Right lobe of liver (tissue), 6 donors: ENCODE measurements around the gene FAM163B. TPM values are rescaled to one million over a fixed set of nuclear protein-coding genes. Genes with fewer than 3 reads are reported as not detected.
A peak's percentile ranks its signal among the peaks of the same experiment; 100 is the strongest.

ENCODE experiments used
- ATAC-seq, 4 donors: fragments of 200-7000 bp; cut with Tn5 transposase; one replicate each; pipeline ENCODE4 v1.9.1; 2020; ENCODE audit warnings: mild to moderate bottlenecking in 4 of 4, moderate library complexity in 4 of 4
- DNase-seq, 3 donors: peaks; one replicate each; pipeline ENCODE4 v3.0.0-alpha.2; 2020
- H3K27ac ChIP-seq, 3 donors: fragments of 200-600 bp; one replicate each; pipeline ENCODE4 v1.8.0; 2022
- H3K27me3 ChIP-seq, 2 donors: fragments of 200-600 bp; one replicate each; pipeline ENCODE4 v1.8.0; 2022
- H3K36me3 ChIP-seq, 4 donors: fragments of 200-600 bp; sonication (generic) in 1 of 4; one replicate each; pipeline versions ENCODE4 v1.5.1 to v1.8.0; 2017 to 2022; ENCODE audit warnings: control low read depth in 1 of 4
- H3K4me1 ChIP-seq, 4 donors: fragments of 200-600 bp; sonication (generic) in 1 of 4; one replicate each; pipeline versions ENCODE4 v1.5.1 to v1.8.0; 2017 to 2022; ENCODE audit warnings: control low read depth in 1 of 4
- H3K4me3 ChIP-seq, 3 donors: fragments of 200-600 bp; one replicate each; pipeline ENCODE4 v1.8.0; 2022
- H3K9me3 ChIP-seq, 4 donors: fragments of 200-600 bp; sonication (generic) in 1 of 4; one replicate each; pipeline versions ENCODE4 v1.5.1 to v1.8.0; 2017 to 2022; ENCODE audit warnings: control low read depth in 1 of 4
- POLR2A ChIP-seq: fragments of 450-650 bp; IDR thresholded peaks from one replicate; pipeline ENCODE4 v1.6.1; 2017; ENCODE audit warnings: antibody characterized with exemption, mild to moderate bottlenecking
- WGBS: methylation state at CpG from one replicate; pipeline ENCODE4 v1.1.6; 2018; ENCODE audit warnings: low coverage, low lambda C conversion rate; ENCODE audit not compliant: insufficient coverage; ENCODE audit errors: missing lambda C conversion rate; 5-methylcytosine and 5-hydroxymethylcytosine counted together
- intact Hi-C, 2 donors: fragments of 100-400 bp; cut with DNase I; formaldehyde crosslinking; loops; one replicate each; pipeline versions ENCODE4 v1.11.2 to v1.14.1; 2022
- total RNA-seq, 6 experiments: library from RNA; depleted of rRNA in 2 of 6; stranded (reverse); fragments of >200 nt in 2 of 6; fragmentation: NEBNext Ultra II Directional in 3 of 6; extraction: Animal tissue kit (Norgen Biotek cat#: 25700) in 3 of 6; gene quantifications; one replicate each; pipeline versions ENCODE4 v1.1.0 to v1.2.4, GENCODE V29; 2016 to 2023
- TF ChIP-seq, protein P1 (sequence below), 4 donors: fragments of 200-600 bp in 3 of 4; fragments of 450-650 bp in 1 of 4; IDR thresholded peaks; one replicate each; pipeline versions ENCODE4 v1.5.1 to v1.8.0; 2016 to 2022; ENCODE audit warnings: antibody characterized with exemption in 4 of 4, mild to moderate bottlenecking in 2 of 4
- donor health status: DM: no; HTN: yes; CAD: no.
- donor health status: DM: no; HTN: no; CAD: no.
- donor health status: DM: no; HTN: no; CAD: no.
- donor health status: DM: no; HTN: yes; CAD: no.
- donor health status: DM: no; HTN: yes; CAD: no.

The FAM163B gene
- total RNA-seq, 6 experiments from 2014 or later = 1.6 to 5.8 (median 3.0) TPM

DNA sequence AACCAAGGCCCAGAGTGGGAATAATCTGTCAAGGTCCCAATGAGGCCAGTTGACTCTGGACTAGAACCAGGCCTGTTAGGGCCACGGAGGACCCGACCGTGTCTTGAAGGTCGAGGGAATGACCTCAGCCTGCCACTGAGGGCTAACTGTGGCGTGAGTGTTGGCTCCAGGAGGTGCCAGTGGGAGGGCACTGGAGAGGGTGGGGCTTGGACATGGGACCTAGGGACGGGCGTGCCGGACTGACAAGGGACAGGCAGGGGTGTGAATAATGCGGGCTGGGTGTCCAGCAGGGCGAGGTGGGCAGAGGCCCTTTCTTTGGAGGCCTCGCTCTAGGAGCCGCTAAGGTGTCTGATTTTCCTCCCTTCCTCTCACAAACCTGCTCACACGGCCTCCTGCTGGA, 67.2 kb downstream of the FAM163B start:
- no peak for ATAC-seq
- intact Hi-C loops = no loop called here
- H3K27me3 ChIP-seq = no peaks in the 10 kb centered on the region
- H3K36me3 ChIP-seq = no peaks in the 10 kb centered on the region
- H3K27ac ChIP-seq = no peak overlapping the region
- no peak overlapping the region for H3K4me3 ChIP-seq
- TF ChIP-seq POLR2A = no peak
- TF ChIP-seq, protein P1, sequence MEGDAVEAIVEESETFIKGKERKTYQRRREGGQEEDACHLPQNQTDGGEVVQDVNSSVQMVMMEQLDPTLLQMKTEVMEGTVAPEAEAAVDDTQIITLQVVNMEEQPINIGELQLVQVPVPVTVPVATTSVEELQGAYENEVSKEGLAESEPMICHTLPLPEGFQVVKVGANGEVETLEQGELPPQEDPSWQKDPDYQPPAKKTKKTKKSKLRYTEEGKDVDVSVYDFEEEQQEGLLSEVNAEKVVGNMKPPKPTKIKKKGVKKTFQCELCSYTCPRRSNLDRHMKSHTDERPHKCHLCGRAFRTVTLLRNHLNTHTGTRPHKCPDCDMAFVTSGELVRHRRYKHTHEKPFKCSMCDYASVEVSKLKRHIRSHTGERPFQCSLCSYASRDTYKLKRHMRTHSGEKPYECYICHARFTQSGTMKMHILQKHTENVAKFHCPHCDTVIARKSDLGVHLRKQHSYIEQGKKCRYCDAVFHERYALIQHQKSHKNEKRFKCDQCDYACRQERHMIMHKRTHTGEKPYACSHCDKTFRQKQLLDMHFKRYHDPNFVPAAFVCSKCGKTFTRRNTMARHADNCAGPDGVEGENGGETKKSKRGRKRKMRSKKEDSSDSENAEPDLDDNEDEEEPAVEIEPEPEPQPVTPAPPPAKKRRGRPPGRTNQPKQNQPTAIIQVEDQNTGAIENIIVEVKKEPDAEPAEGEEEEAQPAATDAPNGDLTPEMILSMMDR (IDR thresholded peaks at IDR 0.05) = no peak
- 88% methylated on average over 4 of the region's 13 CpGs for WGBS
- no peaks in the 10 kb centered on the region for H3K9me3 ChIP-seq
- no peak for DNase-seq
- peaks cover 0 to 11% (median 0%) of the 10 kb centered on the region in 4 donors for H3K4me1 ChIP-seq

DNA sequence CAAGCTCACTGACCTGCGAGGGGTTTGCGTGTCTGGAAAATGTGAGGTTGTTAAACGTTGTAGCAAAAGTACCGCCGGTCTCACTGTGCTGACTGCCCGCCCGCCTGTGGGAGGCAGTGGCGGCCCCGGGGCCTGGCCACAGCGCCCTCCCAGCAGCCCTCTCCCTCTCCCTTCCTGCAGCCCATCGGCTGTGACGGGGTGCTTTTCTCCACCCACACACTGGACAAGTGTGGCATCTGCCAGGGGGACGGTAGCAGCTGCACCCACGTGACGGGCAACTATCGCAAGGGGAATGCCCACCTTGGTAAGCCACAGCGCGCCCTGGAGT, 68.5 kb downstream of the FAM163B start:
- H3K4me3 ChIP-seq = no peak overlapping the region
- 100% methylated on average over 2 of the region's 18 CpGs for WGBS
- DNase-seq = no peak

DNA sequence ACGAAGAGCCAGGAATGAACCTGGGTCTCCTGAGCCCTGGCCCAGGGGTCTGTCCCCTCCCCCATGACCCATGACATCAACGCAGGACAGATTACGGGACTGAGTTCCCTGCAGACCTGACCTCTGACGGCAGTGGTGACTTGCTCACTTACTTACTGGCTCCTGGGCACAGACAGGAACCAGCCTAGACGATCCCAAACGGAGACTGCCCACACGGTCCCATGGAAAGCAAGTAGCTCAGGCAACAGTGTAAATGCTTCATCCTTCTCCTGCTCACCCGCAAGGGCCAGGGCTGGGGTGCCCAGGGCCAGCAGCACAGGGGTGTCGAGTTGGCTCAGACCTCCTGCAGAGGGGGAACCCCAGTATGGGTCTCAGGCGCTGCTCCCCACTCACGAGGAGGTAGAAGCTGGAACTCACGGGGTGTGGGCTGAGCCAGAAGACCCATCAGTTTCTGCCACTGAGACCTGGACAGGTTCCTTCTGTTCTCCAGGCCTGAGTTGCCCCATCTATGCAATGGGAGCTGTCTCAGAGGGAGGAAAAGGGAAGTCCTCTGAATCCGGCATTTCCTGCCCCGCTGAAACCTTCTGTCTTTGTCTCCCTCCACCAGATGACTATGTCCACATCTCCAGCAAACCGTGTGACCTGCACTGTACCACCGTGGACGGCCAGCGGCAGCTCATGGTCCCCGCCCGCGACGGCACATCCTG, 69.0 kb downstream of the FAM163B start:
- peak in 3 of 4 donors; percentile 1 to 15 (median 11) for ATAC-seq
- WGBS = 52% methylated on average over 3 of the region's 22 CpGs
- H3K9me3 ChIP-seq = no peaks in the 10 kb centered on the region
- H3K36me3 ChIP-seq = no peaks in the 10 kb centered on the region
- no peak overlapping the region for H3K4me3 ChIP-seq
- TF ChIP-seq, protein P1 (IDR thresholded peaks at IDR 0.05) = no peak
- TF ChIP-seq POLR2A = no peak
- intact Hi-C loops = no loop called here
- H3K27ac ChIP-seq = peak overlapping the region in 1 of 3 donors; percentile 33
- DNase-seq = no peak
- no peaks in the 10 kb centered on the region for H3K27me3 ChIP-seq
- H3K4me1 ChIP-seq = peaks cover 0 to 3% (median 1%) of the 10 kb centered on the region in 4 donors

More for the DNA sequence above, 68.5 kb downstream of the FAM163B start:
- peaks cover 0 to under 1% (median 0%) of the 10 kb centered on the region in 4 donors for H3K4me1 ChIP-seq
- H3K36me3 ChIP-seq = no peaks in the 10 kb centered on the region
- ATAC-seq = no peak
- H3K27me3 ChIP-seq = no peaks in the 10 kb centered on the region
- intact Hi-C loops = no loop called here
- no peaks in the 10 kb centered on the region for H3K9me3 ChIP-seq
- no peak overlapping the region for H3K27ac ChIP-seq
- TF ChIP-seq, protein P1 (IDR thresholded peaks at IDR 0.05) = no peak
- no peak for TF ChIP-seq POLR2A

DNA sequence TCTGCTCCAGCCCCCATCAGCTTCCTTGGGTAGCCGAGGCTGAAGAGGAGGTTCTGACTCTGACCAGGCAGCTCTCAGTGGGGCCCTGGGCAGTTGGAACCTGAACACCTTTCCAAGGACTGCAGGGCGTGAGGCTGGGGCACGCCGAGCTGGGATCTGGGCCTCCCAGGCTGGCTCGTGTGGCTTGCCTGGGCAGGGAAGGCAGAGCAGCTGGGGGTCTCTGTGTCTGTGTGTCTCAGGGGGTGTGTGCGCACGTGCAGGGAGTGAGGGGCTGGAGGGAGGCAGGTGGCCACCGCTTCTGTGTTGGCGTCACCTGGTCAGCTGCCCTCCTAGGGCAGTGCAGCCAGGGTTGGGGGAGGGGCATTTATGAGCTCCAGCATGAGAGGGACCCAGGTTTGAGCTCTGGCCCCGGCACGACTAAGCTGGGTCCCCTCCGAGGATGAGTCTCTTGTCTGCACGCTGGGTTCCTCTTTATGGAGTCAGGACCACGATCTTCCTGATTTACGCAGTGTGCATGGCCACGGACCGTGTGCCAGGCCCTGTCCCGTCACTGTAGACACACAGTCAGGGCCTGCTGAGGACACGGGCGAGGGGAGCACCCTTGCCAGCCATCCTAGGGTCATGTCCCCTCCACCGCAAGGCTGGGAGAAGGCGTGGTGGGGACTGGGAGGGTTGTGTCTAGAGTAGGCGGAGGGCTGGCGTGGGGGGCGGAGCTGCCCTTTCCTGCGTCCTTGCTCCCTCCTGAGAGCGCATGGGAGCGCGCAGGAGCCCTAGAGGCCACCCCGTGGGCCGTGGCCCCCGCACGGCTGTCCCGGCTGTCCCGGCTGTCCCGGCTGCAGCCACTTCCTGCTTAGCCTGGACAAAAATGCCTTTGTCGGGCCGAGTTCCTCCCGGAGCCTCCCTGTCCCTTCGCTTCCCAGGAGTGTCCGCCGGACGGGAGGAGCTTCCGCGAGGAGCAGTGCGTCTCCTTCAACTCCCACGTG, 70.0 kb downstream of the FAM163B start:
- peak; percentile 37 to 64 (median 58) for ATAC-seq
- WGBS = 62% methylated on average over 7 of the region's 47 CpGs
- Histone ChIP-seq H3K36me3 (no peaks in the 10 kb centered on the region), H3K4me3 (peak overlapping the region in 1 of 3 donors; percentile 7), H3K4me1 (peaks cover 0 to 13% (median 6%) of the 10 kb centered on the region in 4 donors), H3K9me3 (no peaks in the 10 kb centered on the region), H3K27me3 (no peaks in the 10 kb centered on the region), H3K27ac (peak overlapping the region in 1 of 3 donors; percentile 33)
- intact Hi-C loops = no loop called here
- DNase-seq = peak in 1 of 3 donors; percentile 52
- no peak for TF ChIP-seq POLR2A
- TF ChIP-seq, protein P1 (IDR thresholded peaks at IDR 0.05) = no peak
